Adrenal gland (tissue), 12 donors: ENCODE results near the gene PDGFD. TPM values are rescaled to one million over a fixed set of nuclear protein-coding genes. Genes with fewer than 3 reads are reported as not detected.

Experiments used
- DNase-seq, 7 donors: peaks; one replicate each; pipeline ENCODE4 v3.0.0-alpha.2; 2019 to 2020
- H3K27ac ChIP-seq, 5 donors: fragments of 200-600 bp; sonication (generic) in 4 of 5; 1 replicate in 3 of 5; 2 replicates in 2 of 5; pipeline versions ENCODE4 v1.5.1 to v1.8.0; 2016 to 2020; ENCODE audit warnings: mild to moderate bottlenecking in 1 of 5
- H3K27me3 ChIP-seq: fragments of 200-600 bp; 2 replicates; pipeline ENCODE4 v1.8.0; 2021
- H3K36me3 ChIP-seq, 2 donors: fragments of 200-600 bp; replicated peaks in 1 of 2; 1 replicate in 1 of 2; 2 replicates in 1 of 2; pipeline versions ENCODE4 v1.5.1 to v1.8.0; 2018 to 2022
- H3K4me1 ChIP-seq, 2 donors: fragments of 200-600 bp; replicated peaks in 1 of 2; 1 replicate in 1 of 2; 2 replicates in 1 of 2; pipeline versions ENCODE4 v1.5.1 to v1.8.0; 2018 to 2021
- H3K4me3 ChIP-seq, 4 donors: fragments of 200-600 bp; sonication (generic) in 3 of 4; one replicate each; pipeline ENCODE4 v1.5.1; 2016 to 2018
- H3K9me3 ChIP-seq, 3 donors: fragments of 200-600 bp; sonication (generic) in 1 of 3; replicated peaks in 1 of 3; 1 replicate in 2 of 3; 2 replicates in 1 of 3; pipeline versions ENCODE4 v1.5.1 to v1.8.0; 2016 to 2021
- CTCF ChIP-seq, 6 experiments: fragments of 450-650 bp in 4 of 6; fragments of 200-600 bp in 2 of 6; sonication (generic) in 1 of 6; IDR thresholded peaks; 1 replicate in 5 of 6; 2 replicates in 1 of 6; pipeline versions ENCODE4 v1.5.1 to v1.8.0; 2016 to 2021; ENCODE audit warnings: antibody characterized with exemption in 6 of 6, mild to moderate bottlenecking in 2 of 6, moderate library complexity in 1 of 6
- POLR2A ChIP-seq, 2 donors: fragments of 450-650 bp; IDR thresholded peaks; one replicate each; pipeline ENCODE4 v1.6.1; 2017; ENCODE audit warnings: antibody characterized with exemption in 2 of 2, mild to moderate bottlenecking in 2 of 2, moderate library complexity in 1 of 2
- WGBS, 4 donors: extraction: QIAGEN DNeasy Blood & Tissue Kit in 2 of 4; methylation state at CpG; one replicate each; pipeline versions ENCODE4 v1.1.5 to v1.1.7; 2013 to 2017; 5-methylcytosine and 5-hydroxymethylcytosine counted together
- intact Hi-C, 2 donors: fragments of 100-400 bp; cut with DNase I; formaldehyde crosslinking; loops; one replicate each; pipeline versions ENCODE4 v1.14.1 to v1.15.0; 2022 to 2023
- polyA plus RNA-seq, 3 donors: library from polyadenylated mRNA; stranded (reverse); fragments of 200-250 nt in 2 of 3; fragments of 350-450 nt in 1 of 3; fragmentation: Illumina TruSeq in 1 of 3; extraction: RNeasy Lipid Tissue Mini Kit (QIAGEN cat#74804) in 1 of 3; gene quantifications; one replicate each; pipeline ENCODE4 v1.2.3, GENCODE V29; 2013 to 2014
- total RNA-seq, 9 donors: library from RNA; depleted of rRNA in 4 of 9; stranded (reverse); fragments of >200 nt in 4 of 9; fragments of 120-200 nt in 1 of 9; fragmentation: NEBNext Ultra II Directional in 1 of 9; extraction: Animal tissue kit (Norgen Biotek cat#: 25700) in 1 of 9; gene quantifications; one replicate each; pipeline versions ENCODE4 v1.1.0 to v1.2.4, GENCODE V29; 2013 to 2023
- donor health status: healthy with polysubstance abuse.
- donor health status: Bipolar disorder and iron deficiency.
- donor health status: DM: yes; HTN: yes; CAD: no.
- donor health status: DM: no; HTN: no; CAD: no.
- donor health status: DM: no; HTN: no; CAD: no.
- donor health status: DM: yes; HTN: yes; CAD: no.

Gene PDGFD
- total and polyA plus RNA-seq, 12 donors = 42.7 to 297 (median 199) TPM

DNA sequence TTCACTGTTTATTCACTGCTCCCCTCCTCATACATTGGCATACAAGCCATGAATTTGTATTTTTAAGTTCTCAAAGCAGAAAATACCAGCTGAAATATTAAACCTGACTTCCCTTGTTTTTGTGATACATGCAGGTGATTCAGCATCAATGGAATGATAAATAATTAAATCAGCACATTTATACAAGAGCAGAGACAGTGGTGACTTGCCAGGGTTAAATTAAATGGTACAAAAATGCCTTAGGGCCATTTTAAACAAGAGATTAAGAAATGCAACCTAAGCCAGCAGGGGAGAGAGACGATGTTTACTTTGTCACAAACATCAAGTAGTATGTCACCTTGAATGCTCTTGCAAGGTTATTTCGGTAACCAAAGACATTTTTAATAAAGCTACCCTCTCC, 223.4 kb downstream of the PDGFD start:
- no peak for TF ChIP-seq CTCF (IDR thresholded peaks at IDR 0.05)
- no peak for TF ChIP-seq POLR2A (IDR thresholded peaks at IDR 0.05)
- intact Hi-C loops = no loop called here
- no peak overlapping the region for H3K4me3 ChIP-seq
- H3K27ac ChIP-seq = no peak overlapping the region
- H3K36me3 ChIP-seq = no peaks in the 10 kb centered on the region
- peaks cover 4 to 27% of the 10 kb centered on the region in 2 donors for H3K4me1 ChIP-seq
- no peaks in the 10 kb centered on the region for H3K27me3 ChIP-seq
- H3K9me3 ChIP-seq = peaks cover 0 to 4% (median 0%) of the 10 kb centered on the region in 3 donors
- WGBS, 4 donors = 37 to 68% (median 51%) methylated on average over 2 of the region's 2 CpGs
- DNase-seq = no peak

DNA sequence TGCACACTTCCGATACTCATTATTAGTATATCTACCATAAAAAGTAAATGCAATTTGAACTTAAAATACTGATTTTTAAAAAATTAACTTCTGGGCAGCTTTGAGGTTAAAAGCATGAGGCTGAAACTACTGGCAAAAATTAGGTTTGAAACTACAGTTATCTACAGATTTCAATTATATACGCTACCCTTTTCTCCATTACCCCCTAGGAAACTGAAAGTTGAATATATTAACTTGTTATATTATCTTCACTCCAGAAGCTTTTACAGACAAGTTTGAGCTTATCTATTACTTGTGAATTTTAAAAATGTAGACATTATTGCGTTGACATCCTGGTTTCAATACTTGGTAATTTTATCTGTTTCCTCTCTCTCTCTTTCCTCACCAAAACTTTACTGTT, 224.3 kb downstream of the PDGFD start:
- Histone ChIP-seq H3K4me3 (no peak overlapping the region), H3K27ac (no peak overlapping the region), H3K36me3 (no peaks in the 10 kb centered on the region), H3K9me3 (peaks cover 0 to 4% (median 0%) of the 10 kb centered on the region in 3 donors), H3K4me1 (peaks cover 12 to 34% of the 10 kb centered on the region in 2 donors), H3K27me3 (no peaks in the 10 kb centered on the region)
- TF ChIP-seq CTCF (IDR thresholded peaks at IDR 0.05) (no peak), POLR2A (IDR thresholded peaks at IDR 0.05) (no peak)
- WGBS, 4 donors = 94 to 96% (median 95%) methylated on average over 3 of the region's 3 CpGs
- intact Hi-C loops = no loop called here
- no peak for DNase-seq

GRCh38 chr11:103936059-103936458, 227.9 kb downstream of the PDGFD start:
- TF ChIP-seq POLR2A (IDR thresholded peaks at IDR 0.05) = no peak
- no peak for TF ChIP-seq CTCF (IDR thresholded peaks at IDR 0.05)
- peak in 4 of 7 donors; percentile 31 to 43 (median 34) for DNase-seq
- intact Hi-C loops = no loop called here
- H3K4me3 ChIP-seq = no peak overlapping the region
- 28 to 47% (median 38%) methylated on average over 1 of the region's 1 CpG for WGBS, 4 donors
- H3K27ac ChIP-seq = no peak overlapping the region
- H3K36me3 ChIP-seq = no peaks in the 10 kb centered on the region
- H3K9me3 ChIP-seq = no peaks in the 10 kb centered on the region
- H3K4me1 ChIP-seq = peaks cover 18 to 36% of the 10 kb centered on the region in 2 donors
- no peaks in the 10 kb centered on the region for H3K27me3 ChIP-seq

DNA sequence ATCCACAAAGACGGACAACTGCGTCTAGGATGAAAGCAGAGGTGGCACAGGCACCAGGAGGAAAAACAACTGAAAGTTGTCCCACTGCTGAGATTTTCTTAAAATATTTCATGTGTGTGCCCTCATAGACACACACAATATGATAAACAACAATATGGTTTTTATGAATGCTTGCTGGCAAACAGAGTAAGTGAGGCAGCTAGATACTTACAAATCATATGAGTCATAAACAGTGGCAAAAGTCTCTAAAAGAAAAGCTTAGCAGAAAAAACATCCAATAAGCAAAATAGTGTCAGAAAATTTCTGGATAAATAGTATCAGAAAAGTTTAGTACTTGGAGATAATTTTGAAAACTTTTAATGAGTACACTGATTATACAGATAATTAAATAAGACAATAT, 228.7 kb downstream of the PDGFD start:
- no peak overlapping the region for H3K27ac ChIP-seq
- WGBS, 4 donors = 92 to 97% (median 95%) methylated on average over 2 of the region's 2 CpGs
- no peak overlapping the region for H3K4me3 ChIP-seq
- H3K27me3 ChIP-seq = no peaks in the 10 kb centered on the region
- peaks cover 23 to 36% of the 10 kb centered on the region in 2 donors for H3K4me1 ChIP-seq
- intact Hi-C loops = no loop called here
- H3K9me3 ChIP-seq = no peaks in the 10 kb centered on the region
- DNase-seq = no peak
- TF ChIP-seq POLR2A (IDR thresholded peaks at IDR 0.05) (no peak), CTCF (IDR thresholded peaks at IDR 0.05) (no peak)
- H3K36me3 ChIP-seq = no peaks in the 10 kb centered on the region
